Measurements from ENCODE around the gene ZNF367.

The ZNF367 gene

GRCh38 chr9:96462541-96462940 lies 44.4 kb upstream of the ZNF367 start:
- no peaks in the 10 kb centered on the region for H3K9me2 ChIP-seq (ENCODE audit: low read depth, low read length)
- no peaks in the 10 kb centered on the region for H3K79me2 ChIP-seq (ENCODE audit: insufficient read depth, low read length)
- H3K4me3 ChIP-seq (ENCODE audit: low read depth, low read length, poor library complexity, severe bottlenecking), result no peak overlapping the region
- H3K9ac ChIP-seq (ENCODE audit: low read length), result no peak overlapping the region
- H3K27me3 ChIP-seq (ENCODE audit: insufficient read depth, low read length), result no peaks in the 10 kb centered on the region
- H3K4me2 ChIP-seq (ENCODE audit: low read length), result no peak overlapping the region
- no peaks in the 10 kb centered on the region for H3K4me1 ChIP-seq (ENCODE audit: insufficient read depth, low read length, severe bottlenecking)
- no peaks in the 10 kb centered on the region for H4K20me1 ChIP-seq (ENCODE audit: insufficient read depth, low read length)
- no peaks in the 10 kb centered on the region for H3K9me3 ChIP-seq (ENCODE audit: low read length)
- TF ChIP-seq EZH2 (IDR thresholded peaks at IDR 0.05; ENCODE audit: borderline replicate concordance, low read length) (no peak), CTCF (IDR thresholded peaks at IDR 0.05; ENCODE audit: low read length) (no peak)
- H3K27ac ChIP-seq (ENCODE audit: low read depth, low read length, poor library complexity, severe bottlenecking), result no peak overlapping the region
- no peaks in the 10 kb centered on the region for H3K36me3 ChIP-seq (ENCODE audit: insufficient read depth, low read length)
- H3F3A ChIP-seq (ENCODE audit: insufficient read depth, low read length), result no peaks in the 10 kb centered on the region
- H2AFZ ChIP-seq (ENCODE audit: low read length), result no peak overlapping the region

GRCh38 chr9:96461336-96461735 lies 43.2 kb upstream of the ZNF367 start:
- Histone ChIP-seq H3K9me2 (ENCODE audit: low read depth, low read length) (no peaks in the 10 kb centered on the region), H3K4me3 (ENCODE audit: low read depth, low read length, poor library complexity, severe bottlenecking) (no peak overlapping the region), H3K27me3 (ENCODE audit: insufficient read depth, low read length) (no peaks in the 10 kb centered on the region), H3K36me3 (ENCODE audit: insufficient read depth, low read length) (no peaks in the 10 kb centered on the region), H3K4me2 (ENCODE audit: low read length) (no peak overlapping the region), H3K4me1 (ENCODE audit: insufficient read depth, low read length, severe bottlenecking) (no peaks in the 10 kb centered on the region), H3K9ac (ENCODE audit: low read length) (no peak overlapping the region), H3K9me3 (ENCODE audit: low read length) (no peaks in the 10 kb centered on the region), H3F3A (ENCODE audit: insufficient read depth, low read length) (no peaks in the 10 kb centered on the region), H3K27ac (ENCODE audit: low read depth, low read length, poor library complexity, severe bottlenecking) (no peak overlapping the region), H4K20me1 (ENCODE audit: insufficient read depth, low read length) (no peaks in the 10 kb centered on the region), H2AFZ (ENCODE audit: low read length) (no peak overlapping the region), H3K79me2 (ENCODE audit: insufficient read depth, low read length) (no peaks in the 10 kb centered on the region)
- TF ChIP-seq EZH2 (IDR thresholded peaks at IDR 0.05; ENCODE audit: borderline replicate concordance, low read length), result no peak
- TF ChIP-seq CTCF (IDR thresholded peaks at IDR 0.05; ENCODE audit: low read length), result no peak

GRCh38 chr9:96460882-96461281 lies 42.7 kb upstream of the ZNF367 start:
- no peak for TF ChIP-seq CTCF (IDR thresholded peaks at IDR 0.05; ENCODE audit: low read length)
- no peak for TF ChIP-seq EZH2 (IDR thresholded peaks at IDR 0.05; ENCODE audit: borderline replicate concordance, low read length)
- Histone ChIP-seq H3K79me2 (ENCODE audit: insufficient read depth, low read length) (no peaks in the 10 kb centered on the region), H3K9me3 (ENCODE audit: low read length) (no peaks in the 10 kb centered on the region), H3K4me1 (ENCODE audit: insufficient read depth, low read length, severe bottlenecking) (no peaks in the 10 kb centered on the region), H3K9me2 (ENCODE audit: low read depth, low read length) (no peaks in the 10 kb centered on the region), H3F3A (ENCODE audit: insufficient read depth, low read length) (no peaks in the 10 kb centered on the region), H3K36me3 (ENCODE audit: insufficient read depth, low read length) (no peaks in the 10 kb centered on the region), H3K4me2 (ENCODE audit: low read length) (no peak overlapping the region), H4K20me1 (ENCODE audit: insufficient read depth, low read length) (no peaks in the 10 kb centered on the region), H3K4me3 (ENCODE audit: low read depth, low read length, poor library complexity, severe bottlenecking) (no peak overlapping the region), H3K27me3 (ENCODE audit: insufficient read depth, low read length) (no peaks in the 10 kb centered on the region), H2AFZ (ENCODE audit: low read length) (no peak overlapping the region), H3K9ac (ENCODE audit: low read length) (no peak overlapping the region), H3K27ac (ENCODE audit: low read depth, low read length, poor library complexity, severe bottlenecking) (no peak overlapping the region)

All from OCI-LY1 (cell line).